K562 (cell line): ENCODE measurements around the gene MIEF1. TPM values are rescaled to one million over a fixed set of nuclear protein-coding genes. Genes with fewer than 3 reads are reported as not detected.

Source experiments
- ATAC-seq: fragments of 200-7000 bp; cut with Tn5 transposase; 3 replicates; pipeline ENCODE4 v1.9.1; 2020; ENCODE audit warnings: moderate library complexity
- BruUV-seq: library from RNA; stranded (reverse); fragments of 400-500 nt; replicated peaks from 2 replicates; lab custom pipeline; 2021; lab: Mats Ljungman, UMichigan
- CTCF ChIA-PET: fragments of 300-600 bp; formaldehyde crosslinking; extraction: SDS; loops from one replicate; lab custom pipeline; 2021; ENCODE audit warnings: low intra/inter-chr PET ratio; lab: Yijun Ruan, JAX
- POLR2A ChIA-PET: fragments of 300-600, 350-650 bp; sonication (Branson Sonifier 250); formaldehyde crosslinking; extraction: SDS; loops from one replicate; lab custom pipeline; 2021; ENCODE audit warnings: antibody characterized with exemption, inconsistent platforms; lab: Yijun Ruan, JAX
- DNase-seq, 4 experiments: peaks; one replicate each; pipeline versions ENCODE4 v3.0.0 to v3.0.0-alpha.2; 2011 to 2018; ENCODE audit warnings: low spot score in 3 of 4, mixed read lengths in 3 of 4; ENCODE audit errors: extremely low read depth in 1 of 4
- FAIRE-seq: peaks from 2 replicates; lab custom pipeline; 2011; peaks lifted over from hg19 to GRCh38; lab: Jason Lieb, UNC
- H2AFZ ChIP-seq: 2 replicates; pipeline ENCODE4 v1.6.0; 2011; ENCODE audit warnings: low read depth, low read length, control low read depth, inconsistent platforms
- H3K27ac ChIP-seq: fragments of 200-600 bp; 3 replicates; pipeline ENCODE4 v1.8.0; 2011; ENCODE audit warnings: low read depth, mild to moderate bottlenecking, control low read depth, inconsistent platforms, low read length, moderate library complexity, mixed read lengths; ENCODE audit errors: extremely low read depth
- H3K27me3 ChIP-seq, 2 experiments: fragments of 300-600 bp in 1 of 2; 2 replicates in 1 of 2; 3 replicates in 1 of 2; pipeline versions ENCODE4 v1.6.0 to v1.8.0; 2011; ENCODE audit warnings: inconsistent platforms in 2 of 2, low read length in 2 of 2, mild to moderate bottlenecking in 1 of 2, mixed read lengths in 1 of 2, moderate library complexity in 1 of 2; ENCODE audit not compliant: control insufficient read depth in 2 of 2, insufficient read depth in 2 of 2
- H3K36me3 ChIP-seq: fragments of 300-600 bp; 3 replicates; pipeline ENCODE4 v1.8.0; 2011; ENCODE audit warnings: mild to moderate bottlenecking, low read length, inconsistent platforms; ENCODE audit not compliant: control insufficient read depth, insufficient read depth
- H3K4me1 ChIP-seq, 2 experiments: fragments of 200-600 bp in 1 of 2; replicated peaks in 1 of 2; 2 replicates in 1 of 2; 3 replicates in 1 of 2; pipeline versions ENCODE4 v1.5.1 to v1.8.0; 2011; ENCODE audit warnings: inconsistent platforms in 2 of 2, low read length in 2 of 2, mild to moderate bottlenecking in 1 of 2, mixed read lengths in 1 of 2, moderate library complexity in 1 of 2; ENCODE audit not compliant: control insufficient read depth in 2 of 2, insufficient read depth in 2 of 2
- H3K4me2 ChIP-seq: 2 replicates; pipeline ENCODE4 v1.6.1; 2011; ENCODE audit warnings: low read length, control low read depth, inconsistent platforms, mixed read lengths; ENCODE audit not compliant: insufficient read depth
- H3K4me3 ChIP-seq: fragments of 200-600 bp; sonication (generic), shearing (Covaris generic); 2 replicates; pipeline ENCODE4 v1.5.1; 2016; ENCODE audit warnings: control low read depth, inconsistent platforms
- H3K79me2 ChIP-seq: fragments of 200-600 bp; 3 replicates; pipeline ENCODE4 v1.8.0; 2011; ENCODE audit warnings: low read length, inconsistent platforms; ENCODE audit not compliant: control insufficient read depth, insufficient read depth
- H3K9ac ChIP-seq, 2 experiments: 2 replicates each; pipeline versions ENCODE4 v1.6.0 to v1.6.1; 2011; ENCODE audit warnings: low read depth in 2 of 2, low read length in 2 of 2, control low read depth in 1 of 2, inconsistent platforms in 1 of 2, mild to moderate bottlenecking in 1 of 2, mixed read lengths in 1 of 2; ENCODE audit not compliant: insufficient read depth in 1 of 2
- H3K9me1 ChIP-seq: one replicate; pipeline ENCODE4 v1.6.0; 2011; ENCODE audit warnings: inconsistent platforms, mild to moderate bottlenecking, low read length, moderate library complexity; ENCODE audit not compliant: control insufficient read depth, insufficient read depth
- H3K9me3 ChIP-seq: replicated peaks from 2 replicates; pipeline ENCODE4 v1.5.1; 2011; ENCODE audit warnings: low read depth, low read length, inconsistent platforms; ENCODE audit not compliant: control insufficient read depth, insufficient read depth
- H4K20me1 ChIP-seq: replicated peaks from 2 replicates; pipeline ENCODE4 v1.6.1; 2011; ENCODE audit warnings: low read length, inconsistent platforms, mixed read lengths; ENCODE audit not compliant: control insufficient read depth, insufficient read depth
- BHLHE40 ChIP-seq: IDR thresholded peaks from 2 replicates; pipeline ENCODE4 v1.6.1; 2011; ENCODE audit warnings: low read length, improper control_type of control experiment
- CC2D1A ChIP-seq: fragments of 450-650 bp; IDR thresholded peaks from 2 replicates; pipeline ENCODE4 v1.6.1; 2017; ENCODE audit warnings: mild to moderate bottlenecking
- CHAMP1 ChIP-seq: fragments of 450-650 bp; IDR thresholded peaks from 2 replicates; pipeline ENCODE4 v1.6.1; 2016; ENCODE audit warnings: mild to moderate bottlenecking
- EZH2 ChIP-seq: IDR thresholded peaks from 2 replicates; pipeline ENCODE4 v1.6.1; 2012; ENCODE audit warnings: low read depth, mild to moderate bottlenecking, inconsistent platforms, low read length, borderline replicate concordance
- MTA3 ChIP-seq: fragments of 450-650 bp; formaldehyde crosslinking; IDR thresholded peaks from 2 replicates; pipeline ENCODE4 v1.6.1; 2017; ENCODE audit warnings: mild to moderate bottlenecking, borderline replicate concordance
- NBN ChIP-seq: fragments of 450-650 bp; IDR thresholded peaks from 2 replicates; pipeline ENCODE4 v1.6.1; 2016; ENCODE audit warnings: low read depth, mild to moderate bottlenecking
- NFIC ChIP-seq: fragments of 450-650 bp; IDR thresholded peaks from 2 replicates; pipeline ENCODE4 v1.6.1; 2017; ENCODE audit warnings: mild to moderate bottlenecking, inconsistent platforms
- ZNF140 ChIP-seq: fragments of 250-450 bp; sonication (Bioruptor Pico); IDR thresholded peaks from 2 replicates; pipeline ENCODE4 v1.8.0; 2021; ENCODE audit warnings: moderate library complexity, mild to moderate bottlenecking, inconsistent platforms
- ZNF143 ChIP-seq: sonication (generic); formaldehyde crosslinking; IDR thresholded peaks from 2 replicates; pipeline ENCODE4 v1.9.0; 2022; ENCODE audit warnings: mild to moderate bottlenecking, missing genetic modification reagents
- ZNF507 ChIP-seq: conservative IDR thresholded peaks from 2 replicates; pipeline ENCODE4 v1.6.1; 2017; ENCODE audit warnings: missing genetic modification characterization, missing compliant biosample characterization
- ZNF764 ChIP-seq: fragments of 250-450 bp; sonication (Bioruptor Pico); IDR thresholded peaks from 2 replicates; pipeline ENCODE4 v1.4.0; 2020; ENCODE audit warnings: low read depth, mild to moderate bottlenecking, moderate library complexity
- WGBS: fragments of 100-300 bp; shearing (Covaris generic); methylation state at CpG from one replicate; pipeline ENCODE4 v1.1.6; 2016; ENCODE audit warnings: low coverage, mixed read lengths; ENCODE audit not compliant: insufficient coverage; ENCODE audit errors: missing lambda C conversion rate; 5-methylcytosine and 5-hydroxymethylcytosine counted together
- in situ Hi-C: fragments of 300-500 bp; cut with MboI; formaldehyde crosslinking; loops from 4 replicates; pipeline ENCODE4 v1.15.0; 2018; ENCODE audit warnings: inconsistent platforms, mixed read lengths
- intact Hi-C: fragments of 100-400 bp; cut with micrococcal nuclease; formaldehyde crosslinking; loops from 2 replicates; pipeline ENCODE4 v1.14.2; 2022
- polyA plus RNA-seq, 8 experiments: library from polyadenylated mRNA; depleted of rRNA in 4 of 8; stranded (reverse) in 5 of 8; unstranded in 3 of 8; fragments of >200 nt; fragmentation: Nextera tagmentation in 2 of 8; fragmentation: Illumina TruSeq in 1 of 8; extraction: Ambion mirVana in 2 of 8; extraction: Trizol in 1 of 8; gene quantifications; 2 replicates each; pipeline versions ENCODE4 v1.2.1 to v1.2.3, GENCODE V29; 2011 to 2014; ENCODE audit warnings: inconsistent platforms in 1 of 8, missing spikeins in 1 of 8
- total RNA-seq, 7 experiments: library from RNA; depleted of rRNA in 6 of 7; stranded (reverse); fragments of >200 nt in 6 of 7; fragmentation: Illumina TruSeq in 2 of 7; extraction: Trizol in 2 of 7; gene quantifications; 2 replicates each; pipeline versions ENCODE4 v1.2.1 to v1.2.3, GENCODE V29; 2011 to 2021; ENCODE audit warnings: low replicate concordance in 1 of 7

The MIEF1 gene
- total and polyA plus RNA-seq, 9 of the 15 experiments (the other 6 are each of a cell fraction or from before 2014, with no cell fraction given), result 10.9 to 51.8 (median 25.5) TPM

- TF ChIP-seq CHAMP1, result no peak
- TF ChIP-seq NFIC, result 0 out of 2 replicates have a peak, but pooled peaks have one; percentile 3
- no peak for TF ChIP-seq ZNF764
- TF ChIP-seq ZNF143 (CRISPR knock-in tag), result 0 out of 2 replicates have a peak, but pooled peaks have one; percentile 28
- no peak for TF ChIP-seq ZNF507 (tag)
- TF ChIP-seq MTA3, result 0 out of 2 replicates have a peak, but pooled peaks have one; percentile 16
- TF ChIP-seq NBN, result no peak
- no peak for TF ChIP-seq CC2D1A
- TF ChIP-seq ZNF140, result no peak
- TF ChIP-seq BHLHE40, result 0 out of 2 replicates have a peak, but pooled peaks have one; percentile 10
- no peak for TF ChIP-seq EZH2
- WGBS, result 15% methylated on average over 10 of the region's 13 CpGs
- POLR2A ChIA-PET, result interaction anchor here (0.8 to 8.6 kb wide), 9 partner anchors 11 to 187 kb away, joined by 3 to 106 read pairs (median 6); partner anchors contain the start of genes ATF4 and RPL3
- intact Hi-C loops (no loop called here), in situ Hi-C loops (loop anchor here (10.0 kb wide), 1 partner anchor 327 kb away; no protein-coding TSS in a partner anchor)
- peaks cover 42% of the 10 kb centered on the region for H3K36me3 ChIP-seq
- peak overlapping the region; percentile 66 to 88 for H3K9ac ChIP-seq
- DNase-seq (no peak), ATAC-seq (peak; percentile 55), FAIRE-seq (no peak)
- BruUV-seq, result TSS peak; percentile 84
- peak overlapping the region; percentile 96 for H3K4me3 ChIP-seq
- peaks cover 22 to 29% of the 10 kb centered on the region in 2 experiments for H3K4me1 ChIP-seq
- peak overlapping the region; percentile 49 for H3K27ac ChIP-seq
- no peaks in the 10 kb centered on the region for H3K27me3 ChIP-seq
- H4K20me1 ChIP-seq, result no peaks in the 10 kb centered on the region
- CTCF ChIA-PET, result no interaction called here
- H3K79me2 ChIP-seq, result peaks cover 46% of the 10 kb centered on the region
- no peaks in the 10 kb centered on the region for H3K9me1 ChIP-seq
- peak overlapping the region; percentile 69 for H2AFZ ChIP-seq
- H3K4me2 ChIP-seq, result peak overlapping the region; percentile 95
- H3K9me3 ChIP-seq, result no peaks in the 10 kb centered on the region
Observed at GRCh38 chr22:39501644-39502108, 414 bp upstream of the MIEF1 start.
